ENCODE measurements around the gene MAFG.

GRCh38 chr17:81930142-81931125 lies 2.9 kb upstream of the MAFG start:
- no peak for TF ChIP-seq GATA2 (IDR thresholded peaks at IDR 0.05; ENCODE audit: low read depth, low read length)
- no peak for TF ChIP-seq GATA3 (IDR thresholded peaks at IDR 0.05; ENCODE audit: low read depth, low read length)
